Measurements from ENCODE around the gene PRSS35.
"Not testable (repeated sequence)": the region's sequence is repeated elsewhere in the genome, so short reads cannot be mapped to it uniquely, and the experiment has no call there.

Gene PRSS35, protein sequence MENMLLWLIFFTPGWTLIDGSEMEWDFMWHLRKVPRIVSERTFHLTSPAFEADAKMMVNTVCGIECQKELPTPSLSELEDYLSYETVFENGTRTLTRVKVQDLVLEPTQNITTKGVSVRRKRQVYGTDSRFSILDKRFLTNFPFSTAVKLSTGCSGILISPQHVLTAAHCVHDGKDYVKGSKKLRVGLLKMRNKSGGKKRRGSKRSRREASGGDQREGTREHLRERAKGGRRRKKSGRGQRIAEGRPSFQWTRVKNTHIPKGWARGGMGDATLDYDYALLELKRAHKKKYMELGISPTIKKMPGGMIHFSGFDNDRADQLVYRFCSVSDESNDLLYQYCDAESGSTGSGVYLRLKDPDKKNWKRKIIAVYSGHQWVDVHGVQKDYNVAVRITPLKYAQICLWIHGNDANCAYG

GRCh38 chr6:83511901-83512681 is at the start of gene PRSS35:
Gene PRSS35 (plus strand): TSS chr6:83512534. CDS start chr6:83523442, 10,908 bp downstream.
- DNase-seq (ENCODE audit: low read depth in 3 of 3), result no peak

GRCh38 chr6:83463886-83464285 is 48.4 kb upstream of the PRSS35 start:
- no peak for DNase-seq (ENCODE audit: low read depth in 3 of 3)

DNA sequence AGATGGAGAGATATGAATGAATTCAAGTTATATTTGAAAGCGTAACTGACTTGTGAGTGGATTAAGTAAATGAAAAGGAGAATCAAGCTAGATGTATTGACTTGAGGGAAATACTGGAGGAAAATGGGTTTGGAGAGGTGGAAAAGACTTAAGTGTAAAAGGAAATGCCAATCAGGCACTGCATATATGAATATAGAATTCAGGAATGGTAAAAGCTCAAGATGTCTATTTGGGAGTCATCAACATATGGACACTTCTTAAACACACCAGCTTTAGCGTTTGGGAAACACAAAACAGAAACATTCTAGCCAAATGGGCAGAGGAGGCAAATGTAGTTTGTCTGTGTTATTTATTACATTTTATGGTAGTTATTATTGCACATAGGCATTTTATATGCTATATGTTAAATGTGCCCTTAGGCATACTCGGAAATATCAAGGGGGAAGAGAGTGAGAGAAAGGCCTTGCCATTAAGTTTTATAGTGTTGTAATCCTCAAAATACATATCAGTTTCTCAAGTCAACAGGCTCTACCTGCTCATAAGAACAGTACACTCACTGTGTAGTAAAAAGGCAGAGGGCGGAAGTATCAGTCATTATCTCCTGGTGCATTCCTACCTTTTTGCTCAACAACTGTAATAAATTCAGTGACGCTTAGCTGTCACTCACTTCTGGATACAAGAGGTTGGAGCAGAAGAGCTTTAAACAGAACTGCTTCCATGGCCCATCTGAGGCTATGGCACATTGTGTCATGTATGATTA is 47.8 kb upstream of the PRSS35 start:
- no peak for DNase-seq (ENCODE audit: low read depth in 3 of 3)

- DNase-seq (ENCODE audit: low read depth in 3 of 3), result no peak
These were observed 46.0 kb upstream of the PRSS35 start for GRCh38 chr6:83466328-83466727.

GRCh38 chr6:83467620-83468036 is 44.7 kb upstream of the PRSS35 start:
- DNase-seq (ENCODE audit: low read depth in 3 of 3), result no peak

GRCh38 chr6:83470001-83470400 is 42.3 kb upstream of the PRSS35 start:
- no peak for DNase-seq (ENCODE audit: low read depth in 3 of 3)

GRCh38 chr6:83470587-83470986 is 41.7 kb upstream of the PRSS35 start:
- DNase-seq (ENCODE audit: low read depth in 3 of 3), result no peak

GRCh38 chr6:83472767-83473166 is 39.6 kb upstream of the PRSS35 start:
- DNase-seq (ENCODE audit: low read depth in 3 of 3), result no peak

- no peak for DNase-seq (ENCODE audit: low read depth in 3 of 3)
These were observed 38.0 kb upstream of the PRSS35 start for GRCh38 chr6:83474309-83474708.

DNA sequence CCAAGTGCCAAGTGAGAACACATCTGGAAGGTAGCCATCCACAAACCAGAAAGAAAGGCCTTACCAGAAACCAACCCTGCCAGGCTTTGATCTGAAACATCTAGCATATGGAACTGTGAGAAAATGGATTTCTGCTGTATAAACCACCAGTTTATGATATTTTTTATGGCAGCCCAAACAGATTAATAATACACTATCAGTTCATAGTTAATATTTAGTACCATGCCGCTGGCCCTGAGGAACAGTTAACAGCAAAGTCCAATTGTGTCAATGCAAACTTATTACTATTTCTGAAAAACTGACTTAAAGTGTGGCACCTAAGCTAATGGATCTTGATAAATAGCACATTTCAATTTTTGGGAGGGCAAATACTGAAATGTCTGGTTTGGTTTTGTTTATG is 35.4 kb upstream of the PRSS35 start:
- no peak for DNase-seq (ENCODE audit: low read depth in 3 of 3)

DNA sequence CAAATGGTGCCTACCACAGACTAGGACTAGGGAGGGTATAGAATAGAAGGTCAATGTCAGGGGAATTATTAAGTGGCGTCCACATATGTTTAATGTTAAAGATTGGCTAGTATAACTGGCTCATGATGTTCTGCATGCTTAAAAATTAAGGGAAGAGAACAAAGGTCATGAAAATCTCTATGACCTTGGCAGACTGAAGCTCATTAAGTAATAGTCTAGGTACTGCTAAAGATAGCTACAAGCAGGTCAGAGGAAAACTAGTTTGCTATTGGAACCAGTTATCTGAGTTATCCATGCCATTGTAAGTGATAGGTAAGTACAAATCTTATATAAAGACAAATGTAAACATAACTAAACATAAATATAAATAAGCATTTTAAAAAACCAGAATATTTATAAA is 32.9 kb upstream of the PRSS35 start:
- DNase-seq (ENCODE audit: low read depth in 3 of 3), result no peak

DNA sequence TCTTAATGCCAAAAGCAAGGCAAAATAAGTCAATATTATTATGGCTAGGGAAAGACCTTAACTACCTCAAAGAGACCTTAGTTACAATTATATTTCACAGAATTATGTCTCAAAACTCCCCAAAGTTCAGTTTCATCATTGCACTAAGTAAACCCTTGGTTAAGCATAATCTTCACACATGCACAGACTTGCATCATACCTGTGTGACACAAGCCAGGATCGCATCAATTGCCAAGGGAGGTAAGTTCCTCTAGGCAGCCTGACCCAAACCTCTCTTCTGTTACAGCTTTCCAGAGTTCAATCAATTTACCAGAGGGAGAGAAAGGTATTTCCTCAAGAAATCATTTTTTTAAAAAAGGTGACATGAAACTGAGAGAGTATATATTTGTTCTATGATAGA is 31.9 kb upstream of the PRSS35 start:
- DNase-seq (ENCODE audit: low read depth in 3 of 3), result no peak

GRCh38 chr6:83481938-83482337 is 30.4 kb upstream of the PRSS35 start:
- DNase-seq (ENCODE audit: low read depth in 3 of 3), result not testable (repeated sequence)

- no peak for DNase-seq (ENCODE audit: low read depth in 3 of 3)
These were observed 23.9 kb upstream of the PRSS35 start for GRCh38 chr6:83488448-83488847.

GRCh38 chr6:83488861-83489260 is 23.5 kb upstream of the PRSS35 start:
- no peak for DNase-seq (ENCODE audit: low read depth in 3 of 3)

- no peak for DNase-seq (ENCODE audit: low read depth in 3 of 3)
These were observed 22.0 kb upstream of the PRSS35 start for GRCh38 chr6:83490217-83490807.

DNA sequence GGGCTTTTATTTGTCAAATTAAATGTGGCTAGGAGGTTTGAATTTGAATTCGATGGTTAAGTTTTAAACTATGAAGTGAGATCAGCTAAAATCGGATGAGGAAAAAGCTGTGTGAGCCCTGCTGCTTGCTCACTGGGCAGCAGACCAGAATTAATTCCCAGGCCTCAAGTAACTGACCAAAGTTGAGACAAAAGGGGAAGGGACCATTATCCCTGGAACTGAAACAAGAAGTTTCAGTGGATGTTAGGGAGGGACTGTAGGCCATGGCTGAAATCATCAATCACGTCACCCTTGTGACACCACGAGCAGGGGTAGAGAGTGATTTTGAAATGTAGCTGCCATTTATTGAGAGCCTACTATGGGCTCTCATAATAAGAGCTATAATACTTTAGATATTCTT is 7.0 kb upstream of the PRSS35 start:
- no peak for DNase-seq (ENCODE audit: low read depth in 3 of 3)

GRCh38 chr6:83509441-83509840 is 2.9 kb upstream of the PRSS35 start:
- DNase-seq (ENCODE audit: low read depth in 3 of 3), result no peak

- DNase-seq (ENCODE audit: low read depth in 3 of 3), result no peak
These were observed 1.5 kb upstream of the PRSS35 start for GRCh38 chr6:83510791-83511190.

GRCh38 chr6:83511266-83511665 is 1.1 kb upstream of the PRSS35 start:
- no peak for DNase-seq (ENCODE audit: low read depth in 3 of 3)

GRCh38 chr6:83514466-83514865 is 2.1 kb downstream of the PRSS35 start:
- no peak for DNase-seq (ENCODE audit: low read depth in 3 of 3)
